GM21528 (cell line): Measurements from ENCODE around the gene DPH2.

ENCODE experiments used
- ATAC-seq: cut with Tn5 transposase; IDR thresholded peaks from one replicate; pipeline ENCODE4 v1.9.1; 2021; ENCODE audit warnings: mild to moderate bottlenecking, moderate library complexity; ENCODE audit not compliant: unreplicated experiment, low FRiP score

DPH2 gene

DNA sequence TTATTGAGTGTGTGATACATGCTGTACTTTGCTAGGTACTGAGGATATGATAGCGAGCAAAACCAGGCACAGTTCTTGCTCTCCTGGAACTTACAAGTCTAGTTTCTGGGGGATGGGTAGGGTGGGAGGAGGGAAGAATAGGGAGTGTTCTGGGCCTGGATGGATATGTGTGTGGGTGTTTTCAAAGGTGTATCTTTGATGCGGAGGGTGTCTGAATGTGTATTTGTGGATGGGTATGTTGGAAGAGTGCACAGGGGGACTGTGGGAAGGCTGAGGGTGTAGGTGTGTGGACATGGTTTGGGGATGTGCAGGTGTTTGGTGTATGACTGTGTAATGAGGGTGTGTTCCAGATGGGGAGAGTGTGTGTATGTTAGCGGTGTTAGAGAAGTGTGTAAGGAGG lies 4.5 kb upstream of the DPH2 start:
- no peak for ATAC-seq

DNA sequence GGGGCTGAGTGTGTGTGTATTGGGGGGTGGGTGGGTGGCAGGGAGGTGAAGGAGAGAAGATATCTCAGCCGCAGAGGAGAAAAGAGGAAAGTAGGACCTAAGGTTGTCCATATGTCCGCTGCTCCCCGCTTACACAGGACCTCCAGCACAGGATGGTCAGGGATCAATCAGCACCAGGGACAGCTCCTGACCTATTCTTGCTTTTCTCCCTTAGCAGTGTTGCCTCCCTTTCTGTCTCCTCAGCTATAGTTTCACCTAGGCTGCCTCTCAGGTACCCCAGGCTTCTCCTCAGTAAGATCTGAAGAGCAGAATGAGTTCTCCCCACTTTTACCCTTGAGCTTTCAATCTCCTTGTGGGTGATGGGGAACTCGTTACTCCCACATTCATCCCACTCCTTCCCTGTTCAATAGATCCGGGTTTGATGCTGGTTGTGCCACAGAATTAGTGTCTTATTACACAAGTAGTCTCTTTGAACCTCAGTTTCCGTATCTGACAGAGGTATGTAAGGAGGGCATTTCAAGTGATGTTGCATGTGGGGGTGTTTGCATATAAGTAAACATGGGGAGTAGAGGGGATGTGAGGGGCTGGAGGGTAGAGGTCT lies 1.4 kb upstream of the DPH2 start:
- ATAC-seq, result no peak

DNA sequence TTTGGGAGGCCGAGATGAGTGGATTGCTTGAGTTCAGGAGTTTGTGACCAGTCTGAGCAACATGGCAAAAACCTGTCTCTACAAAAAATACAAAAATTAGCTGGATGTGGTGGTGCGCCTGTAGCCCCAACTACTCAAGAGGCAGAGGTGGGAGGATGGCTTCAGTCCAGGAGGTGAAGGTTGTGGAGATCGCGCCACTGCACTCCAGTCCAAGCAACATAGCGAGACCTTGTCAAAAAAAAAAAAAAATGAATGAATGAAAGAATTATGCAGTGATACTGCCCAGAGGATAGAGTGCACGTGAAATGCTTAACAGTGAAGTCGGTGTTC lies 429 bp upstream of the DPH2 start:
- no peak for ATAC-seq

DNA sequence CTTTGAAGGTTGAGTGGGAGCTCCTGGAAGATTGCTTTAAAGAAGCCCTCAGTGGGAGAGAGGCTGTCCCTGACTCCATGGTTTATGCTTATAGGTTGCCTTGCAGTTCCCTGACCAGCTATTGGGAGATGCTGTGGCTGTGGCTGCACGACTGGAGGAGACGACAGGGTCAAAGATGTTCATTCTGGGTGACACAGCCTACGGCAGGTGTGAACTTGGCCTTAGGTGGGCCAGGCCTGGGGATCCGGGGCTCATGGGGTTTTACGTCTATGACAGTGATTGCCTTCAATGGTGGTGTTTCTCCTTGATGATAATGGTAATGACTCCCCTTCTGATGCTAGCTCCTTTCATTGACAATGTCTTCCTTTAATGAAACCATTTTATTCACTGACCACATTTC lies 692 bp downstream of the DPH2 start:
- no peak for ATAC-seq

DNA sequence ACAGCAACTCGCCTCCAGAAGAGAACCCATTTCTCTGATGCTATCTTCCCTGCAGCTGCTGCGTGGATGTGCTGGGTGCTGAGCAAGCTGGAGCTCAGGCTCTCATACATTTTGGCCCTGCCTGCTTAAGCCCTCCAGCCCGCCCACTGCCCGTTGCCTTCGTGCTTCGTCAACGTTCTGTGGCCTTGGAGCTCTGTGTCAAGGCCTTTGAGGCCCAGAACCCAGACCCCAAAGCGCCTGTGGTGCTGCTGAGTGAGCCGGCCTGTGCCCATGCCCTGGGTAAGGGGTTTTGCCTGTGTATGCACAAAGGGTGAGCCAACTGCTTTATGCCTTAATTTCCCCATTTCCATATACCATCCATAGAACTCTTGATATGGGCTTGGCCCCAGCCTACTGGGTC lies 1.1 kb downstream of the DPH2 start:
- ATAC-seq, result no peak

DNA sequence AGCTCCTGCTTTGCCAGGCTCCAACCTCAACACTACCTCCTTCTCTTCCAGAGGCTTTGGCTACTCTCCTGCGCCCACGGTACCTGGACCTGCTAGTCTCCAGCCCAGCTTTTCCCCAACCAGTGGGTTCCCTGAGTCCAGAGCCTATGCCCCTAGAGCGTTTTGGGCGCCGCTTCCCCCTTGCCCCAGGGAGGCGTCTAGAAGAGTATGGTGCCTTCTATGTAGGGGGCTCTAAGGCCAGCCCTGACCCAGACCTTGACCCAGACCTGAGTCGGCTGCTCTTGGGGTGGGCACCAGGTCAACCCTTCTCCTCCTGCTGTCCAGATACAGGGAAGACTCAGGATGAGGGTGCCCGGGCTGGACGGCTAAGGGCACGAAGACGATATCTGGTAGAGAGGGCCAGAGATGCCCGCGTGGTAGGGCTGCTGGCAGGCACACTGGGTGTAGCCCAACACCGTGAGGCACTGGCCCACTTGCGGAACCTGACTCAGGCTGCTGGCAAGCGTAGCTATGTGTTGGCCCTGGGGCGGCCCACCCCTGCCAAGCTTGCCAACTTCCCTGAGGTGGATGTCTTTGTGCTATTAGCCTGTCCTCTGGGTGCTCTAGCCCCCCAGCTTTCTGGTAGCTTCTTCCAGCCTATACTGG lies 1.6 kb downstream of the DPH2 start:
- ATAC-seq, result no peak

DNA sequence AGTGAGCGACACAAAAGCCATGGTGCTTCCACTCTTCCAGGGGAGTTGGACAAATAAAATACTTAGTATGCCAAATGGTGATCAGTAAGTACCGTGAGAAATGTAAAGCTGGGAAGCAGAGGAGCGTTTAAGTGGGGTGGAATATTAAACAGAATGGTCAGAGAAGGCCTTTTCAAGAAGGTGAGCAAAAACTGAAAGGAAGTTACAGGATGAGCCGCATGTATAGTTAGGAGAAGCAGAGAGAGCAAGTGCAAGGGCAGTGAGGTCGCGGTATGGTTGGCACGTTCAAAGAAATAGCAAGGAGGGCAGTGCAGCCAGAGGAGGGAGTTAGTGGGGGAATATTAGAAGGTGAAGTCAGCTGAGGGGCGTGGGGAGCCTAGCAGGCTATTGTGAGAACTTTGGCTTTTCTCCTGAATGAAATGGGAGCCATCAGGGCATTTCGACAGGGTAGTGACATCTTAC lies 4.2 kb downstream of the DPH2 start:
- no peak for ATAC-seq

DNA sequence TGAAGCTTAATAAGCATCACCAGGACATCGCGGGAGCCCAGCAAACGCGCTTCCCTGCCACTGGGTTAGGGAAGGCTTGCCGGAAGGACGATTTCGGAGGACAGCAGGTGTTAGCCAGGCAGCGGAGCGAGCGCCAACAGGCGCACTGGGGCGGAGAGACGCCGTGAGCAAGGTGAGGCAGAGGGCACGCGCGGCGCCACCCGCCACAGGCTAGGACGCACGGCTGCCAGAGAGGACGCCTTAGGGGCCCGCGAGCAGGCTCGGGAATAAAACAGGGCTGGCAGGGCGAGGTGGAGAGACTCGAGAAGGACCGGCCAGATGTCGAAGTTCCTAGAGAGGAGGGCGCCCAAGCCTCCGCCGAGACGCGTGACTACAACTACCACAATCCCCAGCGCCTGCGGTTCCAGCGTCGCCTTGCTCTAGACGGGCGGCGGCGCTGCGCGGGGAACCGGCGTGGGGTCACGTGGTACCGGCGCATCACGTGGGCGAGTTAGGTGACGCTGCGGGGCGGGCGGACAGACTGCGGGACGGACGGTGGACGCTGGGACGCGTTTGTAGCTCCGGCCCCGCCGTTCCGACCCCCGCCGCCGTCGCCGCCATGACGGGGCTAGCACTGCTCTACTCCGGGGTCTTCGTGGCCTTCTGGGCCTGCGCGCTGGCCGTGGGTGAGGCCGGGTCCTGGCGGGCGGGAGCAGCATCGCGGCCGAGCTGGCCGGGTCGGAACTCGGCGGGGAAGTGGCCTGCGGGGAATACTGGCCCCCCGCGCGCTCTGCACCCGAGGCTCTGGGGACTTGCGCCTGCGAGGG lies 4.8 kb downstream of the DPH2 start, which contains the start of gene ATP6V0B:
Gene ATP6V0B (plus strand): TSS at position 518 of the 806 bp plus-strand sequence. CDS start 81 bp downstream, at position 599.
- peak; percentile 68 for ATAC-seq

DNA sequence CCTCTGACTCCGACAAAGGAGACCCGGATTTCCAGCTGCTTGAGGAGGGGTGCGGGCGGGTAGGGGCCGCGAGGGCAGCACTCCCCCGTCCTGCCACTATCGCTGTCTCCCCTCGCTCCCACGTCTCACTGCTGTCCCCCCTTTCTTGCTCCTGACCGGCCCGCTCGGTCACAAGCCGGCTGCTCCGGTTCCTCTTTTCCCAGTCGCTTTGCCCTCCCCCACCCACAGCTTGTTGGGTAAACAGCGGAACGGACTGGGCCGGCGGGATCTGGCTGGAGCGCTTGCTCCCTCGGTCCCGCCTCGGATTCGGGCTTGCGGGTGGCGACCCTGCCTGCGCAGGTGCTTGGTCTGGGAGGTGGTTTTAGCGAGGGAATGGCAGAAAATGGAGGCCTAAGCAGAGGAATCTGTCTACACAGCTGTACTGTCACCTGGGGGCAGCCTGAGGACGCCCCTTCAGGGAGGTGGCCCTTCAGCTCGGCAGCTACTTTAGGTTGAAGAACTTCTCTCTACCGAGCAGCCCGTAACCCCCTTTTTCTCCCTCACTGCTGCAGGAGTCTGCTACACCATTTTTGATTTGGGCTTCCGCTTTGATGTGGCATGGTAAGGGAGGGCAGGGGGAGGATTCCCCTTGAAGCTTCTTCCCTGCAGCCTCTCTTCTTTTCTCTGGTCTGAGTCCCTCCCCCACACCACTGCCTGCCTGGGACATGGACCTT lies 5.6 kb downstream of the DPH2 start:
- ATAC-seq, result no peak

DNA sequence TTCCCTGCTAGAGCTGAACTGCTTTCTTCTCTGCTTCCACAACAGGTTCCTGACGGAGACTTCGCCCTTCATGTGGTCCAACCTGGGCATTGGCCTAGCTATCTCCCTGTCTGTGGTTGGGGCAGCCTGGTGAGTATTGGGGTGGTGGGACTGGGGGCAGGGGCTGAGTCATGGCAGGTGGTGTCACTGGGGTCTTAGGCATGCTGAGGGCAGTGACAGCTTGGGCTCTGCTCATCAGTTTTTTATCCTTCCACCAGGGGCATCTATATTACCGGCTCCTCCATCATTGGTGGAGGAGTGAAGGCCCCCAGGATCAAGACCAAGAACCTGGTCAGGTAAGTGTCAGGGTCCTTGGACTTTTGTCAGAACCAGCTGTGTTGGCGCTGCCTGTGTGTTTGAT lies 6.2 kb downstream of the DPH2 start:
- ATAC-seq, result no peak

DNA sequence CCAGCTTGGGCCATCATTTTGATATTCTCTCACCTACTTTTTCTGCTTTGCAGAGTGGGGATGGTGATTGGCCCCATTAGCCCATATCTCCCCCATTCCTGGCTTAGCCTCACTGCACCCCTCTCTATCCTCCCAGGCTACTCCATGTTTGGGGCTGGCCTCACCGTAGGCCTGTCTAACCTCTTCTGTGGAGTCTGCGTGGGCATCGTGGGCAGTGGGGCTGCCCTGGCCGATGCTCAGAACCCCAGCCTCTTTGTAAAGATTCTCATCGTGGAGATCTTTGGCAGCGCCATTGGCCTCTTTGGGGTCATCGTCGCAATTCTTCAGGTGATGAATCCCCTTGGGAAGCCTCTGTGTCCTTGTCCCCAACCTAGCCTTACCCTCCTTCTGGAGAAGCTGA lies 7.1 kb downstream of the DPH2 start:
- ATAC-seq, result no peak

DNA sequence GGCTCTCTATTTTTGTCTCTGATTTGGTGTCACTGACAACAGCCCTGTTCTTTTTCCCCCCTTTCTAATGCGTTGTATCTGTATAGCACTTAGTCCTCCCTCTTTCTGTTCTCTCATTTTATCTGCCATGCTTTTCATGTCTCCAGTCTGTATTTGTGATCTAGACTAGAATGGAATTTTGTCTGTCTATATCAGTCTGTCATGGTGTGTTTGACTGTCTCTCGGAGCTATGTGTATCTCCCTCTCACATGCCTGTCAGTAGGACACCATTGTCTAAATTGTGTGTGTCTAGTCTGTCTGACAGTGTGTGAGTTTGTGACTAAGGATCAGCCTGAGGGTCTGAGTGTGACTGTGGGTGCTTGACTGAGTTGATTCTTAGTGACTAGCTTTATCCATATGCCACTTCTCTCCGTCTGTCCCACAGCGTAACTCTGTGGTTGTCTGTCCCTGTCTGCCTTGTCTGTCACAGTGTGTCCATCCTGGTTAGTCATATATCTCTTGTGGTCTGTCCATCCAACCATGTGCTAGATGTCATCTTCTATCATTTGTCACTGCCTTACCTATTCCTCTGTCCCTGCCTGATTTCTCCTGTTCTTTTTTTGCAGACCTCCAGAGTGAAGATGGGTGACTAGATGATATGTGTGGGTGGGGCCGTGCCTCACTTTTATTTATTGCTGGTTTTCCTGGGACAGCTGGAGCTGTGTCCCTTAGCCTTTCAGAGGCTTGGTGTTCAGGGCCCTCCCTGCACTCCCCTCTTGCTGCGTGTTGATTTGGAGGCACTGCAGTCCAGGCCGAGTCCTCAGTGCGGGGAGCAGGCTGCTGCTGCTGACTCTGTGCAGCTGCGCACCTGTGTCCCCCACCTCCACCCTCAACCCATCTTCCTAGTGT lies 7.8 kb downstream of the DPH2 start:
- ATAC-seq, result no peak

DNA sequence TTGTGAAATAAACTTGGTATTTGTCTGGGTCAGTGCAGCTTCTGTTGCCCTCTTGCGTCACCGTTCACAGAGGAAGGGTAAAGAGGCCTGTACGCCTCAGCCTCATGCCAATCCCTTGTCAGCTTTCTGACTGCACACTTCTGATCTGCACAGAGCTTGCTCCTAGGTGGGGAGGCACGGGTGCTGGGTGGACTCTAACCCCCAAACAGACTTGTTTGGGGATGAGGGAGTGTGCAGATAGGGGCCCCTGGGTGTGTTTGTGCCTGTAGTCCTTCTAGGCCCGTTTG lies 8.4 kb downstream of the DPH2 start:
- ATAC-seq, result no peak

DNA sequence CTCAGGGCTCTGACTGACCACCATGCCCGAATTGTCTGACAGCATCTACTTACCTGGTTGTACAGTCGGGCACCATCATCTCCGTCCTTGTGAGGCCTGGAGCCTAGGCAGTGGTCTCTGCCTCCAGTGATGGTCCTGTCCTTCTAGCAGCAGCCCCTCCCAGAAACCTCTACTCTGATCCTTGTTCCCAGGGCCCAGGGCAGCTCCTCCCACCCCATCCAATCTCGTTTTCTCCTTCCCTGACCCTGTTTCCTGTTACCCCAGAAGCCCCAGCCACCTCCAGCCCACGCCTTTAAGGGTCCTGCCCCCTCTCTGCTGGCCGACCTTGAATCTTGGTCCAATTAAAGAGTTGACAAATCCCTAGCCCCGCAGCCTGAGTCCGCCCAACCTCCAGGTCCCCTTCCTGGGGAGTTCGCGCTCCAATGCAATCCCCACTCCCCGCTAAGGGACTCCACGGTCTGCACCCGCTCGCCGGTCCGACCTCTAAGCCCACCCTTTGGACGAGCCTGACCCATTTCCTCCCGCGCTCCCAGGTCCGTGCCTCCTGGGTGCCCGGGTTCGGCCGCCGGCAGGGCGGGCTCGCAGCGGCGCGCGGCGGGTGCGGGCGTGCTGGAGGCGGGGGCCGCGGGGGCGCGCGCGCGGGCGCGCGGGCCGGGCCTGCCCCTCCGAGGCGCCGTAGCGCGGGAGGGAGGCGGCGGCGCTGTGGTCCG lies 8.9 kb downstream of the DPH2 start, which contains the start of gene B4GALT2:
Gene B4GALT2 (plus strand): TSS at position 660 of the 710 bp plus-strand sequence. CDS start 1,951 bp downstream, outside the sequence.
- no peak for ATAC-seq

DNA sequence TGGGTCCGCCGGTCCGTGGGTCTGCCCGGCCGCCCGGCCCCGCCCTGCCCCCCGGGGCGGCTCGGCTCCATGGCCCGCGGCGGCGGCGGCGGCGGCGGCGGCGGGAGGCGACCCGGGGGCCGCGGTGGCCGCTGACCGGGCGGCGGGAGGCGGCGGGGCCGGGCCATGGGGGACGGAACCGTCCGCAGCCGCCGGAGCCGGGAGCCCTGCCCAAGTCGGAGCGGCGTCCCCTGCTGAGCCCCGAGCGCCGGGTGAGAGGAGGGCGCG lies 9.4 kb downstream of the DPH2 start:
- no peak for ATAC-seq

DNA sequence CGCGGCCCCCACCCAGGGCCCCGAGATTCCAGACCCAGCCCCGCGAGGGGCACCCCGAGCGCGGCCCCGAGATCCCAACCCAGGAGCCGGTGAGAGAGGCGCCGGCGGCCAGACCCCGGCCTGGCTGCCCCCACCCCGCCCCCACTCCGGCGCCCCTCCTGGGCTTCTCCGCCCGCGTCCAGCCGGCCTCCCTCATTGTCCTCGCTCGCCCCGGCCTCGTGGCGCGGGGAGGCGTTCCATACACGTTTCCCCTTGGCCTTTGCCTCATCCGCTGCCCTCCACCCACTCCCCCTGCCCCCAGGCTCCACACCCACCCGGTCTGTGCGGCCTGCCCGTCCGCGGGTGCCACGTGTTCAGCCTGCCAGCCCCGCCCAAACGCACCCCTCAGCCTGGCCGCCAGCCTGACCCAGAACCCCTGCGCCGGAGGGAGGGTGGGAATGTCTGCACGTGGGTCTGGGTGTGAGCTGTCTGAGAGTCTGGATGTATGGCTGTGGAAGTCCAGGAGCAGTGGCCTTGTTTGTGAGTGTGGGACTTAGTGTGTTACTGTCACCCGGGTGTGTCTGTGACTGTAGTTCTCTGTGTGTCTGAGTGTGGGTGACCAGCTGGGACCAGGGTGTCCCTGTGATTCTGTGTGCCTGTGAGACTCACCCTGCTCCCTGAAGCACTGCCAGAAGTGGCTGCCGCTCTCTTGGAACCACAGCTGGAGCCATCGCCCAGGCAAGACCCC lies 9.9 kb downstream of the DPH2 start:
- no peak for ATAC-seq

DNA sequence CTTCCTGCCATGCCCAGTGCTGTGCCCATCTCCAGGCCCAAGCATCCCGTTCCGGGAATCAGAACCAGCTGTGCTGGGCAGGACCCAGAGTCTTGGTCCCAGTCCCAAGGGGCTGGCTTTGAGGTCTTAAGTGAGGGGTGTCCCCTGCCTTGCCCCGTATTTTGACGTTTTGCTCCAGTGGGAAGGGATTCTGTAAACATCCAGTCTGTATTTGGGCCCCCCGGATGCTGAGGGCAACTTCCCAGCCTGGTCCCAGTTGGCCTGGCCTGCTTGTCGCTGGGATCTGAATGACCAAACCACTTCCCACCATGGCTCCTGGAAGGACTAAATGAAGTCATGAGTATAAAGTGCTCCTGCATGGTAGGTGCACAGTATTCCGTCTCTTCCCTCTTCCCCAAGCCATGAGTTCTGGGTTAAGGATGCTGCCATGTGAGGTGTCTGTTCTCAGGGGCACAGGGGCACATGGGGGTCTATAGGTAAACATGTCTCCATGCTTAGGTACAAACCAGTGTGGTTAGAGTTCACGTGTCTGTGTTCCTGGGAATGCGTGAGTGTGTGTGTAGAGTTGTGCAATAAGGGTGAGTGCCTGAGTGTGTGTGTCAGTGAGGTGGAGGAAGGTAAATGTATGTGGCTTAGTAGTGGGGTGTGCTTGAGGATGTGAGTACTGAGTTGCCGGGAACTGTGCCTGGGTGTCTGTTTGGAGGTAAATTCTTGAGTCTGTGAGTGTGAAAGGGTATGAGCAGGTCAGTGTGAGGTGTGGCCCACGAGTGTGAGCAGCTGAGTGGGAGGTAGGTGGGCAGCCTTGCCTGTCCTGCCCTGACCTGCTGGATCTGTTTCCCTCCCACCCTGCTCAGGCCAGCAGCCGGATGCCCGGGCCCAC lies 10.7 kb downstream of the DPH2 start:
- ATAC-seq, result no peak

DNA sequence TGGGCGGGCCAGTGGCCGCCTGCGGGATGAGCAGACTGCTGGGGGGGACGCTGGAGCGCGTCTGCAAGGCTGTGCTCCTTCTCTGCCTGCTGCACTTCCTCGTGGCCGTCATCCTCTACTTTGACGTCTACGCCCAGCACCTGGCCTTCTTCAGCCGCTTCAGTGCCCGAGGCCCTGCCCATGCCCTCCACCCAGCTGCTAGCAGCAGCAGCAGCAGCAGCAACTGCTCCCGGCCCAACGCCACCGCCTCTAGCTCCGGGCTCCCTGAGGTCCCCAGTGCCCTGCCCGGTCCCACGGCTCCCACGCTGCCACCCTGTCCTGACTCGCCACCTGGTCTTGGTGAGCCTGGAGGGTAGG lies 11.3 kb downstream of the DPH2 start:
- no peak for ATAC-seq
